Right cardiac atrium (tissue), 5 donors: ENCODE data around the gene EIF3L. TPM values are rescaled to one million over a fixed set of nuclear protein-coding genes. Genes with fewer than 3 reads are reported as not detected.

Experiments used
- ATAC-seq, 2 donors: fragments of 200-7000 bp; cut with Tn5 transposase; one replicate each; pipeline versions ENCODE4 v1.8.0 to v1.9.1; 2020; ENCODE audit warnings: moderate library complexity in 2 of 2, mild to moderate bottlenecking in 1 of 2
- DNase-seq, 3 donors: peaks; one replicate each; pipeline ENCODE4 v3.0.0-alpha.2; 2020
- H3K27ac ChIP-seq: one replicate; pipeline ENCODE4 v1.5.1; 2013; ENCODE audit warnings: mild to moderate bottlenecking, low read length, control low read depth, moderate library complexity
- H3K27me3 ChIP-seq: one replicate; pipeline ENCODE4 v1.6.1; 2013; ENCODE audit not compliant: control insufficient read depth, insufficient read depth
- H3K4me1 ChIP-seq: one replicate; pipeline ENCODE4 v1.6.1; 2013; ENCODE audit warnings: low read length; ENCODE audit not compliant: control insufficient read depth, insufficient read depth
- H3K4me3 ChIP-seq: one replicate; pipeline ENCODE4 v1.5.1; 2013; ENCODE audit warnings: low read length, control low read depth
- H3K9me3 ChIP-seq: one replicate; pipeline ENCODE4 v1.6.1; 2013; ENCODE audit warnings: low read length; ENCODE audit not compliant: control insufficient read depth
- WGBS: extraction: QIAGEN DNeasy Blood & Tissue Kit; methylation state at CpG from one replicate; pipeline ENCODE4 v1.1.7; 2013; 5-methylcytosine and 5-hydroxymethylcytosine counted together
- intact Hi-C, 4 donors: fragments of 100-400 bp; cut with DNase I; formaldehyde crosslinking; loops; one replicate each; pipeline versions ENCODE4 v1.11.0 to v1.14.0; 2022 to 2023
- polyA plus RNA-seq: library from polyadenylated mRNA; stranded (reverse); fragments of 200-250 nt; gene quantifications from one replicate; pipeline ENCODE4 v1.2.3, GENCODE V29; 2013
- total RNA-seq, 4 donors: library from RNA; stranded (reverse); fragmentation: NEBNext Ultra II Directional; extraction: Animal tissue kit (Norgen Biotek cat#: 25700); gene quantifications; one replicate each; pipeline ENCODE4 v1.2.1, GENCODE V29; 2021
- donor health status: healthy with polysubstance abuse.
- donor health status: DM: no; HTN: yes; CAD: no.
- donor health status: DM: no; HTN: no; CAD: no.
- donor health status: DM: no; HTN: yes; CAD: no; lungs with severe emphysema.
- donor health status: DM: yes; HTN: yes; CAD: no.

EIF3L gene
- total and polyA plus RNA-seq, 5 donors: 144 to 354 (median 315) TPM

DNA sequence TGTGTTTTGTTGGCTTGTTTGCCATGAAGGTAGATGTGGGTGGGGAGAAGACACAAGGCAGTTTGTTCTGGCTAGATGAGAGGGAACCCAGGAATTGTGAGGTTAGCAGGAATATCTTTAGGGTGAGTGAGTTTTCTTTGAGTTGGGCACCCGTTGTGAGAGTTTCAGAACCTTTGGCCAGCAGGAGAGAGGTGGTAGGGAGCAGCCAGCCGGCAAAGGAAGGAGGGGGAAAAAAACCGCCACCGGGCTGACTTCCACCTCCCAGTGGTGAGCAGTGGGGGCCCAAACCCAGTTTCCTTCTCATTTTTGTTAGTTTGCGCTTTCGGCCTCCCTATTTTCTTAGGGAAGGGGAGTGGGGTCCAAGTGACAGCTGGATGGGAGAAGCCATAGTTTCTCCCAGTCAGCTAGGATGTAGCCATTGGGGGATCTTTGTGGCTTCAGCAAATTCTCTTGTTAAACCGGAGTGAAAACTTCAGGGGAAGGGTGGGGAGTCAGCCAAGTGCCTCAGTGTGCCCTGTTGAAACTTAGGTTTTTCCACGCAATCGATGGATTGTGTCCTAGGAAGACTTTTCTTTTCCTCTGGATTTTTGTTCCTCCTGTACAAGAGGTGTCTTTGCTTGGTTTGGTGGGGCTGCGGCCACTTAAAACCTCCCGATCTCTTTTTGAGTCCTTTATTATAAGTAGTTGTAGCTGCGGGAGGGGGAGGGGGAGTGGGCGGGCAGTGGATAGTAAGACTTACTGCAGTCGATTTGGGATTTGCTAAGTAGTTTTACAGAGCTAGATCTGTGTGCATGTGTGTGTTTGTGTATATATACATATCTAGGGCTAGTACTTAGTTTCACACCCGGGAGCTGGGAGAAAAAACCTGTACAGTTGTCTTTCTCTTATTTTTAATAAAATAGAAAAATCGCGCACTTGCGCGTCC lies 42.5 kb upstream of the EIF3L start:
- ATAC-seq (no peak), DNase-seq (peak in 1 of 3 donors; percentile 63)
- peak overlapping the region; percentile 19 for H3K27ac ChIP-seq
- H3K27me3 ChIP-seq: no peaks in the 10 kb centered on the region
- WGBS: under 1% methylated on average over 19 of the region's 19 CpGs
- H3K4me3 ChIP-seq: peak overlapping the region; percentile 89
- peaks cover 5% of the 10 kb centered on the region for H3K4me1 ChIP-seq
- H3K9me3 ChIP-seq: no peaks in the 10 kb centered on the region
- intact Hi-C loops: no loop called here

DNA sequence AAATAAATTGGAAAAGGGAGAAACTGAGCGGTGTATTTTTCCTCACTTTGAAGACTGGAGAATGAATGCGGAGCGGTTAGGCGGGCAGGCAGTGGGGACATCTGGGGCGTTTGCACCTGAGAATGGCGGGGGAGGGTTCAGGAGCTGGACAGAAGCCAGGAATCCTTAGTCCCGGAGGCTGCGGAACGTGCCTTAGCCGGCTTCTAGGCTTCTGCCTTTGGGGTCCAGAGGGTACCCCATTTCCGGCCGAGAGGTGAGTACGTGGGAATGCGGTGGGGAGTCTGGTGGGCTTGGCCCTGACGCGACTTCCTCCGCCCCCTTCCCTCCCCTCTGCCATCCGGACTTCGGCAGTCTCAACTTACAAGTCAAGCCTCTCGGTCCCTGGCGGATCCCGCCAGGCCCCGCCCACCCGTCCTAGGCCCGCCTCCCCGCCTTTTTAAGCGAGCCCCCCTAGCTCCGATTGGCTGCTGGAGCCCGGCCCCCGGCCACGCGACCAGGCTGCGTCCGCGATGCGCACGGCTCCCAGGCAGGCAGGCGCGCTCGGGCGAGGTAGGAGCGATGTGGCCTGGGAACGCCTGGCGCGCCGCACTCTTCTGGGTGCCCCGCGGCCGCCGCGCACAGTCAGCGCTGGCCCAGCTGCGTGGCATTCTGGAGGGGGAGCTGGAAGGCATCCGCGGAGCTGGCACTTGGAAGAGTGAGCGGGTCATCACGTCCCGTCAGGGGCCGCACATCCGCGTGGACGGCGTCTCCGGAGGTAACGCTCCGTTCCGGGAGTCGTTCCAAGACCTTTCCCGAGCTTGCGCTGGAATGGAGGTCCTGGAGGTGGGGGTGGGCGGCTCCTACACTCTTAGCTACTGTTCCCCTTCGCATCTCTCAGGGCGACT lies 41.6 kb upstream of the EIF3L start, which contains the start of gene GCAT:
TSS of gene GCAT (plus strand) at position 525 of the 884 bp plus-strand sequence. CDS start at position 559, 34 bp downstream.
- Histone ChIP-seq H3K4me1 (peaks cover 5% of the 10 kb centered on the region), H3K4me3 (peak within 1 kb of the TSS; percentile 89), H3K27ac (peak within 1 kb of the TSS; percentile 19), H3K9me3 (no peaks in the 10 kb centered on the region), H3K27me3 (no peaks in the 10 kb centered on the region)
- under 1% methylated on average over 73 of the region's 73 CpGs for WGBS
- DNase-seq: peak; percentile 96 to 99 (median 98)
- intact Hi-C loops: no loop called here
- peak; percentile 92 to 93 for ATAC-seq

DNA sequence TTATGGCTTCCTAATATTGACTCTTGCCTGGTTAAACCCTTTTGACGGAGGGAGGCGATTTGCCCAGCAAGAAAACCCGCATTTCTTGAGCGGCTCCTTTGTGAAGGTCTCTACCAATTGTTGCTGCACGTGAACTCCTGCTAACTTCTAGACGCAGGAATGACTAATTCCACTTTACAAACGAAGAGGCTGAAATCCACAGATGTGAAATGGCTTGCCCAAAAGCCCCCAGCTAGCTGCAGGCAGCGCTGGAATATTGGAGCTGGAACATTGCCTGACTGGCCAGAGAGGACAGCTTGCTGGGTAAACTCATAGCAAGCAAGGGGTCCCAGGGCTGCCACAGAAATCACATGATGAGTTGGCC lies 40.9 kb upstream of the EIF3L start:
- intact Hi-C loops: no loop called here
- ATAC-seq: no peak
- 9% methylated on average over 8 of the region's 8 CpGs for WGBS
- H3K27me3 ChIP-seq: no peaks in the 10 kb centered on the region
- H3K27ac ChIP-seq: no peak overlapping the region
- peak overlapping the region; percentile 89 for H3K4me3 ChIP-seq
- DNase-seq: peak in 1 of 3 donors; percentile 37
- H3K4me1 ChIP-seq: peaks cover 5% of the 10 kb centered on the region
- no peaks in the 10 kb centered on the region for H3K9me3 ChIP-seq

DNA sequence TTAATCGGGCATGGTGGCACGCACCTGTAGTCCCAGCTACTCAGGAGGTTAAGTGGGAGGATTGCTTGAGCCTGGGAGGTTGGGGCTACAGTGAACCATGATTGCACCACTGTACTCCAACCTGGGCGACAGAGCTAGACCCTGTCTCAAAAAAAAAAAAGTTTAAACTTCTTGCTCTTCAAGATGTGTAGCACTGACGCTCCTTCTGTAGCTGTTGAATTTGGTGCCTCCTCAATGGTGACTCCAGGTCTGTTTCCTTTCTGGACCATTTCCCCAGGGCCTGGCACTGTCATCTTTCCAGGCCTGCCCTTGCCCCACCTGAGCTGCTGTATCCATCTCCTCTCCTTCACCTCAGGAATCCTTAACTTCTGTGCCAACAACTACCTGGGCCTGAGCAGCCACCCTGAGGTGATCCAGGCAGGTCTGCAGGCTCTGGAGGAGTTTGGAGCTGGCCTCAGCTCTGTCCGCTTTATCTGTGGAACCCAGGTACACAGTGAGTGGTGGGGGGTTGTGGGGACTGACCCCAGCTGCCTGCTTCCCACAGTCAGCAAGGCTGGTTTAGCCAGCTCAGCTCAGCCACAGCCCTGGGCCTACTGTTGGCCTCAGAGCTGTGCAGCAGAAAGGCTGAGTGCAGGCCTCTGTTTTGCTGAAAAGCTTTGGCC lies 39.4 kb upstream of the EIF3L start:
- Histone ChIP-seq H3K4me1 (peaks cover 5% of the 10 kb centered on the region), H3K27me3 (no peaks in the 10 kb centered on the region), H3K27ac (no peak overlapping the region), H3K9me3 (no peaks in the 10 kb centered on the region), H3K4me3 (no peak overlapping the region)
- 94% methylated on average over 5 of the region's 5 CpGs for WGBS
- DNase-seq: no peak
- no peak for ATAC-seq
- intact Hi-C loops: loop anchor here in 2 of 4 donors (10.0 kb wide), 3 partner anchors 125 to 155 kb away; partner anchors contain the start of genes C22orf23 (in 1 of the 2) and POLR2F (in 1 of the 2)

DNA sequence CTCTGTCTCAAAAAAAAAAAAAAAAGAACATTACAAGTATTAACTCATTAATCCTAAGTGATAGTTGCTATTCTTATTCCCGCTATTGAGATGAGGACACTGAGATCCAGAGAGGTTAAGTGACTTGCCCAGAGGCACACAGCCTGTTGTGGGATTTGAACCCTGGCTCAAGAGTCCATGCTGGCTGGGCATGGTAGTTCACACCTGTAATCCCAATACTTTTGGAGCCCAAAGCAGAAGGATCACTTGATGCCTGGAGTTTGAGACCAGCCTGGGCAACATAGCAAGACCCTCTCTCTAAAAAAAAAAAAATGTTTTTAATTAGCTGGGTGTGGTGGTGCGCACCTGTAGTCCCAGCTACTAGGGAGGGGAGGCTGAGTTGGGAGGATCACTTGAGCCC lies 37.4 kb upstream of the EIF3L start:
- Histone ChIP-seq H3K27ac (no peak overlapping the region), H3K9me3 (no peaks in the 10 kb centered on the region), H3K4me3 (no peak overlapping the region), H3K27me3 (no peaks in the 10 kb centered on the region), H3K4me1 (no peaks in the 10 kb centered on the region)
- intact Hi-C loops: loop anchor here in 2 of 4 donors (10.0 kb wide), 3 partner anchors 123 to 153 kb away; partner anchors contain the start of genes C22orf23 (in 1 of the 2) and POLR2F (in 1 of the 2)
- ATAC-seq (no peak), DNase-seq (no peak)
- WGBS: 94% methylated on average over 2 of the region's 2 CpGs

DNA sequence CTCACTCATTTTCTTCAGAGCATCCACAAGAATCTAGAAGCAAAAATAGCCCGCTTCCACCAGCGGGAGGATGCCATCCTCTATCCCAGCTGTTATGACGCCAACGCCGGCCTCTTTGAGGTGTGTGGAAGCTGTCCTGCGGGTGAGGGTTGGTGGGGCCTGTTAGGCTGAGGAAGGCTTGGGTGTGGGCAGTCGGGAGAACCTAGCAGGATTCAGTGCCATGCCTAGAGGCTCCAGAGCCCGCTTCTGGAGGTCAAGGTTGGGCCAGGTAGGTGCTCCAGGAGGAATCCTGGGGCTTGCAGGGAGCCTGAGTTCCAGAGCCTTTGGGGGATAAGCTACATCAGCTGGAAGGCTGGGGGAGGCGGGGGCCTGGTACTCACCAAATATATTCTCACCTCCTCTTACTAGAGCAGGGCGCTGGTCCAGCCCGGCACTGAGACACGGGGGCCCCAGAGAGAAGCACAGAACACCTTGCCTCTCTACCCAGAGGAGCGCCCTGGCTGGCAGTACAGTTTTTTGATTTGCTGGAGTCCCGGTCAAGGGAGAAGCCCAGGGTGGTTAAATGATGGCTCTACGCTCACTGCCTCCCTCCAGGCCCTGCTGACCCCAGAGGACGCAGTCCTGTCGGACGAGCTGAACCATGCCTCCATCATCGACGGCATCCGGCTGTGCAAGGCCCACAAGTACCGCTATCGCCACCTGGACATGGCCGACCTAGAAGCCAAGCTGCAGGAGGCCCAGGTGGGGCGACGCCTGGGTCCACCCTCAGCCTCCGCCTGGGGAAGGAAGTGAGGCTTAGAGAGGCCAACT lies 36.1 kb upstream of the EIF3L start:
- Histone ChIP-seq H3K9me3 (no peaks in the 10 kb centered on the region), H3K27ac (no peak overlapping the region), H3K4me3 (no peak overlapping the region), H3K4me1 (no peaks in the 10 kb centered on the region), H3K27me3 (no peaks in the 10 kb centered on the region)
- 91% methylated on average over 27 of the region's 27 CpGs for WGBS
- ATAC-seq: no peak
- DNase-seq: peak in 1 of 3 donors; percentile 48
- intact Hi-C loops: loop anchor here in 2 of 4 donors (10.0 kb wide), 3 partner anchors 122 to 152 kb away; partner anchors contain the start of genes C22orf23 (in 1 of the 2) and POLR2F (in 1 of the 2)

DNA sequence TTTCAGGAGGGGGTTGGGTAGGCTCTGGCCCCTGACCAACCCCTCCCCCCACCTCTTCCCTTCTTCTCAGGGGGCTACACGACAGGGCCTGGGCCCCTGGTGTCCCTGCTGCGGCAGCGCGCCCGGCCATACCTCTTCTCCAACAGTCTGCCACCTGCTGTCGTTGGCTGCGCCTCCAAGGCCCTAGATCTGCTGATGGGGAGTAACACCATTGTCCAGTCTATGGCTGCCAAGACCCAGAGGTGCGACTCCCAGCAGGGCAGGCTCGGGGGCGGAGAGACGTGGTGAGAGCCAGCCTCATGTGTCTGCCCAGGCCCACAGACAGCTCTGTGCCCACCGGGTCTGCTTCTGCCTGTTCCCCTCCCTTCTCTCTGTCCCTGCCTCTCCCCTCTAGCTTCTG lies 33.6 kb upstream of the EIF3L start:
- ATAC-seq (no peak), DNase-seq (no peak)
- H3K27ac ChIP-seq: no peak overlapping the region
- H3K9me3 ChIP-seq: no peaks in the 10 kb centered on the region
- 86% methylated on average over 12 of the region's 12 CpGs for WGBS
- no peaks in the 10 kb centered on the region for H3K27me3 ChIP-seq
- no peak overlapping the region for H3K4me3 ChIP-seq
- H3K4me1 ChIP-seq: peaks cover 4% of the 10 kb centered on the region
- intact Hi-C loops: loop anchor here (5.0 to 10.0 kb wide), 4 partner anchors 47 to 149 kb away; partner anchors contain the start of genes C22orf23 (in 1 of the 4) and POLR2F (in 1 of the 4)

DNA sequence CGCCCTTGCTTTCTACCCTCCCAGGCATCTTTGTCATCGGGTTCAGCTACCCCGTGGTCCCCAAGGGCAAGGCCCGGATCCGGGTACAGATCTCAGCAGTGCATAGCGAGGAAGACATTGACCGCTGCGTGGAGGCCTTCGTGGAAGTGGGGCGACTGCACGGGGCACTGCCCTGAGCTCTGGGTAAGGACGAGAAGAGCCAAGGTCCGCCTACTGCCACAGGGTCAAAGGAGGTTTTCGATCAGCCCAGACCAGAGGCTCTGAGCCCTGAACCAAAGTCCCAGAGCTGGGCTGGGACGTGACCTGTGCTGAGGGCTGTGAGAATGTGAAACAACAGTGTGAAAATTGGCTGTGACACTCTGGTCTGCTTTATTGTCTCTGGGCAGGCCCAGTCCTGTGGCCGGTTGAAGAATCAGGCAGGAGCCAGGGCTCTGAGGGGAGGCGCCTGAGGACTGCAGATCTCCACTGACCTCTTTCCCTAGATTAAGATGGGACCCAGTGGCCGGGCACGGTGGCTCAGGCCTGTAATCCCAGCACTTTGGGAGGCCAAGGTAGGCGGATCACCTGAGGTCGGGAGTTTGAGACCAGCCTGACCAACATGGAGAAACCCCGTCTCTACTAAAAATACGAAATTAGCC lies 32.6 kb upstream of the EIF3L start:
- intact Hi-C loops: loop anchor here (2.0 to 10.0 kb wide), 6 partner anchors 28 to 148 kb away; partner anchors contain the start of genes ANKRD54 (in 1 of the 4), C22orf23 (in 1 of the 4) and POLR2F (in 1 of the 4)
- Histone ChIP-seq H3K4me3 (no peak overlapping the region), H3K4me1 (peaks cover 4% of the 10 kb centered on the region), H3K9me3 (no peaks in the 10 kb centered on the region), H3K27ac (no peak overlapping the region), H3K27me3 (no peaks in the 10 kb centered on the region)
- ATAC-seq (no peak), DNase-seq (no peak)
- 89% methylated on average over 23 of the region's 23 CpGs for WGBS

DNA sequence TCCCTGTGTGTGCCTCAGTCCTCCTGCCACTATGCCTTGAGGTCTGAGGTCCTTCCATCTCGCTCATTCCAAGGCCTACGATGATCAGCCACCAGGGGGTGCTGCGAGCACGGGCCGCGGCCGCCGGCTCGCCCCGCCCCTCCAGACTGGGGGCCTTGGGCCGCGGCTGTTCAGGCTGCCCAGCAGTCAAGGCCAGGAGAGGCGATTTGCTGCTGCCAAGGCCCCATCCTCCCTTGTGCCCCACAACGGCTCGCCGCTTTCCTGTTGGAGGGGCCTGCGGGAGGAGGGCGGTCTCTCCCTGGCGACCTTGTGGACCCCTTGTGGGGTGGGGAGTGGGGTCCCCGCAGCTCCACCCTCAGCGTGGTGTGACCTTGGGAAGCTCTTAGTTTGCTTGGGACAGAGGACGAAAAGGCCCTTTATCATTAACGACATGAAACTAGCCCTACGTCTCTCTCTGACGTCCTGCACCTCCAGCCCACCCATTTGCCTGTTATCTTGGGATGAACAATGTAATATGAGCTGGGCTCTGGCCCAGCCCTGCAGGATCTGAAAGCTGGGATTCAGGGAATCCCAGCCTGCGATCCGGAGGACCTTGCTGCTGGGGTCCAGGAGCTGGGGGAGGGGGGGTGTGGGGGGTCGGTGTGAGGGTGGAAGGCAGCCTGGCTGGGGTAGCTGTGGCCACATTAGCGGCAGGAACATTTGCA lies 31.4 kb upstream of the EIF3L start:
- Histone ChIP-seq H3K4me3 (peak overlapping the region; percentile 46), H3K27me3 (no peaks in the 10 kb centered on the region), H3K4me1 (peaks cover 4% of the 10 kb centered on the region), H3K27ac (no peak overlapping the region), H3K9me3 (no peaks in the 10 kb centered on the region)
- DNase-seq (peak; percentile 80 to 94 (median 94)), ATAC-seq (peak; percentile 92)
- WGBS: 1% methylated on average over 29 of the region's 29 CpGs
- intact Hi-C loops: loop anchor here (2.0 to 10.0 kb wide), 6 partner anchors 27 to 147 kb away; partner anchors contain the start of genes ANKRD54 (in 1 of the 4), C22orf23 (in 1 of the 4) and POLR2F (in 1 of the 4)
